ENCODE results near the gene SLC27A3.
A peak's percentile ranks its signal among the peaks of the same experiment; 100 is the strongest.
"Not testable (repeated sequence)": the region's sequence is repeated elsewhere in the genome, so short reads cannot be mapped to it uniquely, and the experiment has no call there.

The SLC27A3 gene

DNA sequence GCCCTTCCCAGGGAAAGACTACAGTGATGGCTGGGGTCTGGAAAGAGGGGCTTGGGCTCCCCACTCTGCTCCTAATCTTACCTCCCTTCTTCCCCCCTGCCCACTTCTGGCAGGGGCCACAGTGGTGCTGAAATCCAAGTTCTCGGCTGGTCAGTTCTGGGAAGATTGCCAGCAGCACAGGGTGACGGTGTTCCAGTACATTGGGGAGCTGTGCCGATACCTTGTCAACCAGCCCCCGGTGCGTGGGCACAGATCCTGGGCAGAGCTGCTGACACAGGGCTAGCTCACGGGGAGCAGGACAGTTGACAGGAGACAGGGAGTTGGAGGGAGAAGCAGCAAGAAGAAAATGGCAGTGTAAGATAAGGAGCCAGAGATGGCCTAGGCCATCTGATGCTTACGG is 2.4 kb downstream of the SLC27A3 start:
- Histone ChIP-seq H3K4me3 (peak overlapping the region; percentile 96), H3K27ac (peak overlapping the region; percentile 50 to 98)
- TF ChIP-seq, protein P1, sequence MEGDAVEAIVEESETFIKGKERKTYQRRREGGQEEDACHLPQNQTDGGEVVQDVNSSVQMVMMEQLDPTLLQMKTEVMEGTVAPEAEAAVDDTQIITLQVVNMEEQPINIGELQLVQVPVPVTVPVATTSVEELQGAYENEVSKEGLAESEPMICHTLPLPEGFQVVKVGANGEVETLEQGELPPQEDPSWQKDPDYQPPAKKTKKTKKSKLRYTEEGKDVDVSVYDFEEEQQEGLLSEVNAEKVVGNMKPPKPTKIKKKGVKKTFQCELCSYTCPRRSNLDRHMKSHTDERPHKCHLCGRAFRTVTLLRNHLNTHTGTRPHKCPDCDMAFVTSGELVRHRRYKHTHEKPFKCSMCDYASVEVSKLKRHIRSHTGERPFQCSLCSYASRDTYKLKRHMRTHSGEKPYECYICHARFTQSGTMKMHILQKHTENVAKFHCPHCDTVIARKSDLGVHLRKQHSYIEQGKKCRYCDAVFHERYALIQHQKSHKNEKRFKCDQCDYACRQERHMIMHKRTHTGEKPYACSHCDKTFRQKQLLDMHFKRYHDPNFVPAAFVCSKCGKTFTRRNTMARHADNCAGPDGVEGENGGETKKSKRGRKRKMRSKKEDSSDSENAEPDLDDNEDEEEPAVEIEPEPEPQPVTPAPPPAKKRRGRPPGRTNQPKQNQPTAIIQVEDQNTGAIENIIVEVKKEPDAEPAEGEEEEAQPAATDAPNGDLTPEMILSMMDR (IDR thresholded peaks at IDR 0.05), result no peak
- DNase-seq (ENCODE audit: low spot score), result no peak

DNA sequence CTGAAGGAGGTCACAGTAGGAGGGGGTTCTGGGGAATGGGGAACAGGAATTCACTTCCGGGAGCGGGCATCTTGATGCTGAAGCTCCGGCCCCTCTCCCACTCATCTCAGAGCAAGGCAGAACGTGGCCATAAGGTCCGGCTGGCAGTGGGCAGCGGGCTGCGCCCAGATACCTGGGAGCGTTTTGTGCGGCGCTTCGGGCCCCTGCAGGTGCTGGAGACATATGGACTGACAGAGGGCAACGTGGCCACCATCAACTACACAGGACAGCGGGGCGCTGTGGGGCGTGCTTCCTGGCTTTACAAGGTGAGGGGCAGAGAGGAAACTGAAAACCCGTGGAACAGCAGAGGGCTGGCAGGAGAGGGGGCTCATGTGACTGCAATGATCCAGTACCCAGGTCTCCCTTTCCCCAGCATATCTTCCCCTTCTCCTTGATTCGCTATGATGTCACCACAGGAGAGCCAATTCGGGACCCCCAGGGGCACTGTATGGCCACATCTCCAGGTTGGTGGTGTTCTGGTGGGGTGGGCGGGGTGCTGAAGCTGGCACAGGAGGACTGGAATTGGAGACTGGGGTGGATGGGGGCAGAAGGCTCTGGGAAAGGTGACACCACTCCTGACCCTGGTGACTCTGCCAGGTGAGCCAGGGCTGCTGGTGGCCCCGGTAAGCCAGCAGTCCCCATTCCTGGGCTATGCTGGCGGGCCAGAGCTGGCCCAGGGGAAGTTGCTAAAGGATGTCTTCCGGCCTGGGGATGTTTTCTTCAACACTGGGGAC is 3.0 kb downstream of the SLC27A3 start:
- TF ChIP-seq, protein P1 (IDR thresholded peaks at IDR 0.05), result no peak
- Histone ChIP-seq H3K4me3 (peak overlapping the region; percentile 96), H3K27ac (peak overlapping the region; percentile 50 to 98)
- no peak for DNase-seq (ENCODE audit: low spot score)

DNA sequence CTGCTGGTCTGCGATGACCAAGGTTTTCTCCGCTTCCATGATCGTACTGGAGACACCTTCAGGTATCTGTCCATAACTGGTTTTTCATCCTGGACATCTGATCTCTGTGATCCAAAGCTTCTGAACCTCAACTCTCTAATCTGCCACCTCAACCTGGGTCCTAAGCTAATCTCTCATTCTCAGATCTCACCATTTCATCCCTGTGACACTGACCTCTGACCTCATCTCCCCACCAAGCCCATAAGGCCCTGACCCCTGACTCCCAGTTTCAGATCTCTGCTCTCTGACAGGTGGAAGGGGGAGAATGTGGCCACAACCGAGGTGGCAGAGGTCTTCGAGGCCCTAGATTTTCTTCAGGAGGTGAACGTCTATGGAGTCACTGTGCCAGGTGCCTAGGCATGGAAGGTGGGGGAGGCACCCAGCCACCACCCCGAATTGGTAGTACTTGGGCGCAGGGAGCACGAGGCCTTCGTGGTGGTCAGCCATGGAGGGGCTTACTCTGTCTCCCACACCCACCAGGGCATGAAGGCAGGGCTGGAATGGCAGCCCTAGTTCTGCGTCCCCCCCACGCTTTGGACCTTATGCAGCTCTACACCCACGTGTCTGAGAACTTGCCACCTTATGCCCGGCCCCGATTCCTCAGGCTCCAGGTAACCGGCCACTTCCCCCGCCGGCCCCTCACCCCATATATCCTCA is 3.8 kb downstream of the SLC27A3 start:
- DNase-seq (ENCODE audit: low spot score), result no peak
- Histone ChIP-seq H3K27ac (no peak overlapping the region), H3K4me3 (no peak overlapping the region)
- TF ChIP-seq, protein P1 (IDR thresholded peaks at IDR 0.05), result no peak

DNA sequence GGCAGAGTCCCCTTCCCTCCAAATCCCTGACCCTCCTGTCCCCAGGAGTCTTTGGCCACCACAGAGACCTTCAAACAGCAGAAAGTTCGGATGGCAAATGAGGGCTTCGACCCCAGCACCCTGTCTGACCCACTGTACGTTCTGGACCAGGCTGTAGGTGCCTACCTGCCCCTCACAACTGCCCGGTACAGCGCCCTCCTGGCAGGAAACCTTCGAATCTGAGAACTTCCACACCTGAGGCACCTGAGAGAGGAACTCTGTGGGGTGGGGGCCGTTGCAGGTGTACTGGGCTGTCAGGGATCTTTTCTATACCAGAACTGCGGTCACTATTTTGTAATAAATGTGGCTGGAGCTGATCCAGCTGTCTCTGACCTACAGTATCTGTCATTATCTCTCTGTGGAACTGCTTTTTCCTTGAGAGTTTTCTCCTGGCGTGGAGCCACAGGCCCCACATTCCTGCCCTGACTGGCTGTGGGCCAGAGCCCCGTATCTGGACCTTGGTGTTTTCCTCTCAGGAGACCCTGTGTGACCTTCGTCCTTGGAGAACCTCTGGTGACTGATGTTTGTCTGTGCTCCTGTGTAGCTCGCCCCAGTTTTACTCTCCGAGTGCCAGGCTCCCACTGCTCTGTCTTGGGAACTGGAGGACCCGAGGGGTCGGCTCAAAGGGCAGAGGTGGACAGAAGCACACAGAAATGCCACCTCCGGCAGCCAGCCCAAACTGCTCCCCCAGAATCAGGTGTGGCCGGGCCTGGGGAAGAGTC is 4.8 kb downstream of the SLC27A3 start:
- TF ChIP-seq, protein P1 (IDR thresholded peaks at IDR 0.05), result no peak
- no peak overlapping the region for H3K4me3 ChIP-seq
- peak overlapping the region in 1 of 2 donors; percentile 13 for H3K27ac ChIP-seq
- DNase-seq (ENCODE audit: low spot score), result no peak

DNA sequence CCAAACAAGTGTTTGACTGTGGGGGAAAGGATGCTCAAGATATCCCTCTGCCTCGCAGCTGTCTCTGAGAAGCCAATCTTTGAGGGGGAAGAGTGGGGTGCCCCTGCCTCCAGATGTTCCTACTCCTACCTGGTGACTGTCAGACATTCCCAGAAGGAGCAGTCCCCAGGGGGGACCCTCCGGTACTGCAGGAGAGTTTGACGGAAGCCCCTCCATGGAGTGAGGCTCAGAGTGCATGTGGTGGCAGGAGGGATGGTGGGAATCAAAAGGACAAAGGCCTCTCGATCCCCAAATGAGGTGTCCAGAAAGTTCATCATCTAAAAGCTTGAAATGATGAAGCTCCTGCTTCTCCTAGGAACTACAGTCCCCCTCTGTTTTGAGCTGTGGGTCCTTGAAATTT is 5.3 kb downstream of the SLC27A3 start:
- TF ChIP-seq, protein P1 (IDR thresholded peaks at IDR 0.05), result no peak
- H3K27ac ChIP-seq, result peak overlapping the region in 1 of 2 donors; percentile 13
- no peak for DNase-seq (ENCODE audit: low spot score)
- H3K4me3 ChIP-seq, result no peak overlapping the region

DNA sequence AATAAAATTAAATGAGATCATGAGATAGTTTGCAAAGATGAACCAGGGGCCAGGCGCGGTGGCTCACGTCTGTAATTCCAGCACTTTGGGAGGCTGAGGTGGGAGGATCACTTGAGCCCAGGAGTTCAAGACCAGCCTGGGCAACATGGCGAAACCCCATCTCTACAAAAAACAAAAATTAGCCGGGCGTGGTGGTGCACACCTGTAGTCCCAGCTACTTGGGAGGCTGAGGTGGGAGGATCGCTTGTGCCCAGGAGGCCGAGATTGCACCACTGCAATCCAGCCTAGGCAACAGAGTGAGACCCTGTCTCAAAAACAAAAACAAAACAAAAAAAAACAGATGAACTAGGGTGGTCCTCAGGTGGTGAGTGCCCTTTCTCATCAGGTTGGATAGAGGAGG is 7.4 kb downstream of the SLC27A3 start:
- H3K4me3 ChIP-seq, result peak overlapping the region; percentile 69
- not testable (repeated sequence) for DNase-seq (ENCODE audit: low spot score)
- H3K27ac ChIP-seq, result peak overlapping the region; percentile 88 to 97
